IPS DF 4.7 (cell line): ENCODE measurements around the gene POGK.
"Not testable (repeated sequence)": the region's sequence is repeated elsewhere in the genome, so short reads cannot be mapped to it uniquely, and the experiment has no call there.

Source experiments
- DNase-seq: peaks from one replicate; pipeline ENCODE4 v3.0.0-alpha.2; 2013; ENCODE audit warnings: low spot score; ENCODE audit errors: extremely low read depth

POGK gene

DNA sequence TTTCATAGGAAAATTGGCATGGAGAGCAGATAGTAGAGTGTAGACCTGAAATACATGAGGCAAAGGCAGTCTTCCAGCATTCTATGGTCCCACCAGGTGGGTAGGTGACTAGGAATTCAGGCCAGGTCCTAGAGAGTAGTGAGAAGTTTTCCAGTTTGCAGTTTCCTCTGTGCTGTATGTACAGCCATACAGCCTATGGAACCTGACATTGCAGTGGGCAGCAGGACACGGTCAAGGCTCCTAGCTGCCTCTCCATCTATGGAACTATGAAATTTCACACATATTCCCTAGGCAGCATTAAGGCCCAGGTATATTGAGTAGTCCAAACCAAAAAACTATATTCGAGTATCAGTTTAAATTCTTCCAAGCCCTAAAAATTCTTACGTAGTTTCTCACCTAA is 16.3 kb downstream of the POGK start:
- DNase-seq = no peak

DNA sequence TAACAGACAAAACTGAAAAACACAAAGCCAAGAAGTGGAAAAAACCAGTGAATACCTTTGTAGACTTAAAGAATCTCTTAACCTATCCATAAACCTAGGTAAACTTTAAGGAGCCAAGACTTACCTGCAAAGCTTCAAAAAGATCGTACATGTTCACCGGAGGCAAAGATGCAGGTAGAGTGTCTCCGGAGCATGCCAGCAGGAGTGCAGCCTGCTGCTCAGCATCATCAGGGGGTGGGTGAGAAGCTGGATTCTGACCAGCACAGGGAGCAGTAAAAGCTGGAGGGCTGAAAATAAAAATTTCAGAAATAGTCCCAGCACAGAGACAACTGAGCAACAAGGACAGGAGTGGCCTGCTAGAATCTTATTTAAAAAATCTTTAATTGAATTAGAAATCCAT is 18.7 kb downstream of the POGK start:
- DNase-seq = no peak

DNA sequence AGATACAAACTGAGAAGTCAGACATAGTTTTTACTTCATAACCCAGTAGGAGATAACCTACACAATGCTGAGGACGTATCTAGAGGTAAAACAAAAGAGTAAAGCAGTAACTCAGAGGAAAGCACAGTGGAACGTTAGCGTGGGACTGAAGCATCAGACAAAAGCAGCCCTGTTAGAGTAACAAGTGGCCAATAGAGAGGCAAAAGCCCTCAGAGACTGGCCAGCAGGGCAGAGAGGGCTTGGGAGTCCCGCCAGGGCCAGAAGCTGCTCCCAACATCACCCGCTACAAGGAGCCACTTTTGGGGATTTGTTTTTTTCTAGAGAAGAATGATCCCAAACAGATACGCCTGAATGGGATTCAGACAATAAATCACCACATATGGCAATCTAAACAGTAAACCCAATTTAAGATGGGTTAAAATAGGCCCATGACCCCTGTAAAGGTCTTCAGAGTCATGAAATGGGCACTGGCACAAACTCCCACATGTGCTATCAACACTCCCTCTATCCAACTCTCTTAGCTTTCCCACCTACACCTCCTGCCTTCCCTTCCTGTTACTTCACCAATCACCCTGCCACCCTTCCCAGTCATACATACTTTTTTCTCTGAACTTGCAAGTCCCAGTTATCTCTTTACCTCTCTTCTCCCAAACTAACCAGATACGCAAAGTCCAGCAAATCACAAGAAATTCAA is 19.6 kb downstream of the POGK start:
- no peak for DNase-seq

DNA sequence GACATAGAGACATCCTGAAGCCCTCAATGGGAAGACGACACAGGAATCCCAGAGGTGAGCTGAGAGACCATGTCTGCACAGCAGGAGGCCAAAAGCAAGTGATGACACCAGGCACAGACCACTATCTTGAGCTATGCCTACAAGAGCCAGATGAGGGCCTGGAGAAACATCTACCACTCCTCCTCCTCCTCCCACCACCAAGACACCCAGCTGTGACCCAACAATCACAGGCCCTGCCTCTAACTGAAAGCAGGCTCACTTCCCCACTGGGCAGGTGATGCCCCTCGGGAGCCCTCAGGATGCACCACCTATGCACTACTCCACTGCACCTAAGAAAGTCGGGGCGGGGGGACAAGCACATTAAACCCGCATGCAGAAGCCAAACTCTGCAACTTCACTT is 20.3 kb downstream of the POGK start:
- no peak for DNase-seq

DNA sequence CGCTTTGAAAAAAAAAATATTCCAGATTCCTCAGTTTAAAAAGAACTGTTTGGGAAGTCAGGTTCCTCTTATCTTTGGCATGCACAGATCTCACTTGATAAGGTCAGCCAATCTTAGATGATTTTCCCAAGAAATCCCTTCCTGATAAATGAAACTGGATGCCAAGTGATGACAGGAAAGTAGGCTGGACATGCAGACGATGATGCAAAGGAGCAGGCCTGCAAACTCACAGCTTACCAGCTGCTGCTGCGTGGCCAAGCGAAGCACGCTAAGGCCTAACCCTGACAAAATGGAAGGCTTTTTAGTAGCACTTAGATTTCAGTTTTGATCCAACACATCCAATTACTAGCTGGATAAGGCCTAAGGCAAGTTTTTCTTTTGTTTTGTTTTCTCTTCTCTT is 26.7 kb downstream of the POGK start:
- DNase-seq = no peak

GRCh38 chr1:166868639-166869038 is 29.4 kb downstream of the POGK start:
- DNase-seq = no peak

DNA sequence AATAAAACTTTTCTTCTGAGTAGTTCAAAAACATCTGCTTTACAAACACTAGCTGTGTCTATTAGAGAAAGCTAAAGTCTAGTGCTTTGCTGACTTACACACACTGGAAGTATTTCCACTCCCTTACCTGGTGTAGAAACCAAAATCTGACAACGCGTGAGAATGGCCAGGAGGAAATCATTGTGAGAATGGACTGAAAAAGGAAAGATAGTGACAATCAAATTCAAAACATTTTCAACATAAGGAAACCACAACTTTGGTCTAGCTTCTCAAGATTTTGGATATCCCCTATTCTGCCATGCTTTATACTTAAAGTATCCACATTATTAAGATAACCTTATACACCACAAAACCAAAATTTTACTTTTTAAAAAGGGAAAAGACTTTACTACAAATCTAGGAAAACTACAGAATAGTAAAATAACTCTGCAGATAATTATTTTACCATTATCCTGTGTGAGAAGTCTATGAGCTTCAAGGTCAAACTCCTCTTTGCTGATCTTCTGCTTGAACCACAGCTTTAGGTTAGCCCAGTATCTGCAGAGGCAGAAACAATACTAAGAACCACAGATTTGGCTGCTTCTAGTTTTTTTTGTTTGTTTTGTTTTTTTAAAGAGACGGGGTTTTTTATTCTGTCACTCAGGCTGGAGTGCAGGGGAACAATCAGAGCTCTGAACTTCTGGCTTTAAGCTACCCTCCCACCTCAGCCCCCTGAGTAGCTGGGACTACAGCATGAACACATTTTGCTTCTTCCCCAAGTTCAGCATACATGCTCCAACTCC is 30.2 kb downstream of the POGK start:
- no peak for DNase-seq

DNA sequence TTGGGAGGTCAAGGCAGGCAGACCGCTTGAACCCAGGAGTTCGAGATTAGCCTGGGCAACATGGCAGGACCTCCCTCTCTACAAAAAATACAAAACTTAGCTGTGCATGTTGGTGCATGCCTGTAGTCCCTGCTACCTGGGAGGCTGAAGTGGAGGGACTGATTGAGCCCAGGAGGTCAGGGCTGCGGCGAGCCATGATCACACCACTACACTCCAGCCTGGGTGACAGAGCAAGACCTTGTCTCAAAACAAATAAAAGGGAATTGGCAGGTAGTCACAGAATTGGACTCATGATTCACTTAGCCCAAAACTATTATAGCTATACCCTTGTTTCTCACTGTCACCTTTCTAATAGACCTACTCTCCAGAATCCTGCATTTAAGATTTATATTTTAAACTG is 31.3 kb downstream of the POGK start:
- no peak for DNase-seq

DNA sequence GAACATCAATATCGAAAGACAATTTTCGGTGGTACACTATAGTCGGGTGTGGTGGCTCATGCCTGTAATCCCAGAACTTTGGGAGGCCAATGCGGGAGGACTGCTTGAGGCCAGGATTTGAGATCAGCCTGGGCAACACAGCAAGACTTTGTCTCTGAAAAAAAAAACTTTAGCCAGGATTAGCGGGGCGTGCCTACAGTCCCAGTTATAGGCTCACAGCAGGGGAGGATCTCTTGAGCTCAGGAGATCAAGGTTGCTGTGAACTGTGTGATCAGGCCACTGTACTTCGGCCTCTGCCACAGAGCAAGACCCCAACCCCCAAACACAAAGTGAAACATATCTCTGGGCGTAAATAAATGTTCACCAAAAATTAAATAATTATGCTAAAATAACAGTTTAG is 35.2 kb downstream of the POGK start:
- no peak for DNase-seq

DNA sequence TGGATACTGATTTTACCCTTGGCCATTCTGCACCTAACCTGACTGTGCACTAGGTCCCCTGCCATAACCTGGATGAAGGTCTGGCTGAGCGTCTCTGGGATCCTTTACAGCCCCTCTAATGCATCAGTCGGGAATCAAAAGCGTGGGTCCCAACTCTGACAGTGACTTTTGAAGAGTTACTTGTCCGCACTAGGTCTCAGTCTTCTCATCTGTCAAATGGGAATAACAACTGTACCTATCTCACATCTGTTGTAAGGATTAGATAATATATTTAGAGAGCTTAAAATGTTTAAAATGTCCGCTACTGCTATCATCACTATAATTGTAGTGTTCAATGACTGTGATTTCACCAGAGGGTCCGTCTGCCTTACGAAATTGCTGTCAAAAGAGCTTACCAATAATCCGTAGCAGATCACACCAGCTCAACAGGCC is 36.0 kb downstream of the POGK start:
- DNase-seq = no peak

GRCh38 chr1:166875734-166876539 is 36.7 kb downstream of the POGK start, which contains the start of gene TADA1:
TADA1 (minus strand) TSS chr1:166876264; CDS start chr1:166876233, 31 bp downstream.
- peak; percentile 95 for DNase-seq

GRCh38 chr1:166876540-166876838 is 37.2 kb downstream of the POGK start:
- no peak for DNase-seq

- not testable (repeated sequence) for DNase-seq
Observed at GRCh38 chr1:166878173-166878917, 39.1 kb downstream of the POGK start.

GRCh38 chr1:166882893-166883292 is 43.6 kb downstream of the POGK start:
- DNase-seq = no peak

- DNase-seq = no peak
Observed at GRCh38 chr1:166884040-166884642, 44.9 kb downstream of the POGK start.

DNA sequence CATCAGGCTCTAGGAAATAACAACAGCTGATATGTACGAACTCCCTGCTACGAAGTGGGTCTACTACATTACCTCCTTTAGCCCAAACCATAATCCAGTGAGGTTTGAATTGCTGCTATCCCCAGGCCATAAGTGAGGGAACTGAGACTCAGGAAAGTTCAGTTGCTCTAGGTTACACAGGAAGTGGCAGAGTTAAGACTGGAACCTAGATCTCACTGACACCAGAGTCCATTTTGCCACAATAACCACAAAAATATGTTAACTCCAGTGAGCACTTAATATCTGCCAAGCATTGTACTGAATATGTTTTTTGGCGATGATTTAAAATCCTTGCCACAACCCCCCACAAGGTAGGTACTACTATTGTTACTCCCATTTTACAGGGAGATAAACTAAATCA is 45.7 kb downstream of the POGK start:
- DNase-seq = no peak

GRCh38 chr1:166888373-166889111 is 49.3 kb downstream of the POGK start:
- no peak for DNase-seq

GRCh38 chr1:166889776-166890175 is 50.5 kb downstream of the POGK start:
- DNase-seq = no peak

- DNase-seq = no peak
Observed at GRCh38 chr1:166895766-166896165, 56.5 kb downstream of the POGK start.

DNA sequence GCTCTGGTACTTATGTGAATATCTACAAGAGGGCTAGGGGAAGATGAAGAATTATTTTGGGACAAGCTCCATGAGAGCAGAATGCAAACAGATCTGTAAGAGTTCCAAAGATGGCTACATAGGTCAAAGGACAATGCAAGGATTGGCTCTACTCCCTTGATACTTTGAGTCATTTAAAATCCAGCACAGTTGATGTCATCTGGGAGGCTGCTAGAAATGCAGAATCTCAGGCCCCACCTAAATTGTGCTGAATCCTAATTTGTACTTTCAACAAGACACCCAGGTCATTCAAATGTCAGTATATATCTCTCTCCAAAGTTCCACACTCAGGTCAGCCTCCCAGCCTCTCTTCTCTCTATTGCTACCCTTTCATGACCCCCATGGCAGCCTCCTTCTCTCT is 60.5 kb downstream of the POGK start:
- no peak for DNase-seq
